GM10248 (cell line): ENCODE results near the gene ZNF775.
"Not testable (repeated sequence)": the region's sequence is repeated elsewhere in the genome, so short reads cannot be mapped to it uniquely, and the experiment has no call there.

Experiments
- CTCF ChIA-PET: fragments of 300-600 bp; sonication (Branson Sonifier 250); formaldehyde crosslinking; extraction: SDS; loops from one replicate; lab custom pipeline; 2021; ENCODE audit warnings: antibody characterized with exemption; lab: Yijun Ruan, JAX
- POLR2A ChIA-PET: fragments of 350-650 bp; sonication (Branson Sonifier 250); formaldehyde crosslinking; extraction: SDS; loops from one replicate; lab custom pipeline; 2020; ENCODE audit warnings: antibody characterized with exemption; lab: Yijun Ruan, JAX
- DNase-seq: peaks from one replicate; pipeline ENCODE4 v3.0.0; 2012; ENCODE audit errors: extremely low spot score
- TF ChIP-seq, protein P1 (sequence below): IDR thresholded peaks from 2 replicates; pipeline ENCODE4 v1.5.1; 2012; ENCODE audit warnings: mild to moderate bottlenecking, low read depth; ENCODE audit errors: extremely low read depth, missing control alignments, control extremely low read depth

Gene ZNF775

DNA sequence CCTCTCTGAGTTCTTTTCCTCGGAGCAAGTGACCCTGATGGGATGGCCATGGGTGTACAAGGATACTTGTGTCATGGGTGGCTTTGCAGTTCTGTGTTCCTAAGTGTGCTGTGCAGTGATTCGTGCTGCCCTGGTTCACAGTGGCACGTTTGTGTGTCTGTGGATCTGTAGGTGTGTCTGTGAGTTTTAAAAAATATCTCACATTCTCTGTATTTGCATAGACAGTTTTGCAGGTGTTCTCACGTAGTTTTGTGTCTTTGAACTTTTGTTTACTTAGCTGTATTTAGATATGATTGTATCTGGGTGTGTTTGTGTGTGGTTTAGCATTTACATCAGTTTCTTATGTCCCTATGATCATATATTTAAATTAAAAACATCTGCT, 3.7 kb downstream of the ZNF775 start:
- POLR2A ChIA-PET = no interaction called here
- TF ChIP-seq, protein P1, sequence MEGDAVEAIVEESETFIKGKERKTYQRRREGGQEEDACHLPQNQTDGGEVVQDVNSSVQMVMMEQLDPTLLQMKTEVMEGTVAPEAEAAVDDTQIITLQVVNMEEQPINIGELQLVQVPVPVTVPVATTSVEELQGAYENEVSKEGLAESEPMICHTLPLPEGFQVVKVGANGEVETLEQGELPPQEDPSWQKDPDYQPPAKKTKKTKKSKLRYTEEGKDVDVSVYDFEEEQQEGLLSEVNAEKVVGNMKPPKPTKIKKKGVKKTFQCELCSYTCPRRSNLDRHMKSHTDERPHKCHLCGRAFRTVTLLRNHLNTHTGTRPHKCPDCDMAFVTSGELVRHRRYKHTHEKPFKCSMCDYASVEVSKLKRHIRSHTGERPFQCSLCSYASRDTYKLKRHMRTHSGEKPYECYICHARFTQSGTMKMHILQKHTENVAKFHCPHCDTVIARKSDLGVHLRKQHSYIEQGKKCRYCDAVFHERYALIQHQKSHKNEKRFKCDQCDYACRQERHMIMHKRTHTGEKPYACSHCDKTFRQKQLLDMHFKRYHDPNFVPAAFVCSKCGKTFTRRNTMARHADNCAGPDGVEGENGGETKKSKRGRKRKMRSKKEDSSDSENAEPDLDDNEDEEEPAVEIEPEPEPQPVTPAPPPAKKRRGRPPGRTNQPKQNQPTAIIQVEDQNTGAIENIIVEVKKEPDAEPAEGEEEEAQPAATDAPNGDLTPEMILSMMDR = no peak
- CTCF ChIA-PET = interaction anchor here (0.6 to 1.7 kb wide), 4 partner anchors 9 to 21 kb away, joined by 3 to 4 read pairs (median 3); no protein-coding TSS in a partner anchor

GRCh38 chr7:150383710-150384397, 4.7 kb downstream of the ZNF775 start:
- TF ChIP-seq, protein P1 = no peak
- ChIA-PET CTCF (interaction anchor here (0.7 to 2.3 kb wide), 7 partner anchors 9 to 38 kb away, joined by 3 to 6 read pairs (median 3); a partner anchor contains a TSS), POLR2A (no interaction called here)
- DNase-seq = no peak

More for the DNA sequence above, 3.7 kb downstream of the ZNF775 start:
- DNase-seq = no peak

- DNase-seq = no peak
- CTCF ChIA-PET = interaction anchor here (1.1 to 2.3 kb wide), 7 partner anchors 10 to 35 kb away, joined by 3 to 6 read pairs (median 3); a partner anchor contains a TSS
- TF ChIP-seq, protein P1 = no peak
- POLR2A ChIA-PET = interaction anchor here (1.5 kb wide), 1 partner anchor 15 kb away, joined by 3 read pairs; the partner anchor contains the start of gene REPIN1
Measured at GRCh38 chr7:150384406-150385301, 5.5 kb downstream of the ZNF775 start.

GRCh38 chr7:150385302-150385723, 6.2 kb downstream of the ZNF775 start:
- ChIA-PET CTCF (interaction anchor here (1.1 to 2.3 kb wide), 9 partner anchors 10 to 35 kb away, joined by 3 to 6 read pairs (median 3); a partner anchor contains a TSS), POLR2A (interaction anchor here (1.5 kb wide), 1 partner anchor 16 kb away, joined by 3 read pairs; the partner anchor contains the start of gene REPIN1)
- TF ChIP-seq, protein P1 = no peak
- no peak for DNase-seq

- DNase-seq = not testable (repeated sequence)
- ChIA-PET POLR2A (interaction anchor here (1.5 kb wide), 1 partner anchor 17 kb away, joined by 3 read pairs; the partner anchor contains the start of gene REPIN1), CTCF (interaction anchor here (1.1 to 2.3 kb wide), 8 partner anchors 9 to 34 kb away, joined by 3 to 6 read pairs (median 3); a partner anchor contains a TSS)
Measured at GRCh38 chr7:150385884-150386283, 6.8 kb downstream of the ZNF775 start.

DNA sequence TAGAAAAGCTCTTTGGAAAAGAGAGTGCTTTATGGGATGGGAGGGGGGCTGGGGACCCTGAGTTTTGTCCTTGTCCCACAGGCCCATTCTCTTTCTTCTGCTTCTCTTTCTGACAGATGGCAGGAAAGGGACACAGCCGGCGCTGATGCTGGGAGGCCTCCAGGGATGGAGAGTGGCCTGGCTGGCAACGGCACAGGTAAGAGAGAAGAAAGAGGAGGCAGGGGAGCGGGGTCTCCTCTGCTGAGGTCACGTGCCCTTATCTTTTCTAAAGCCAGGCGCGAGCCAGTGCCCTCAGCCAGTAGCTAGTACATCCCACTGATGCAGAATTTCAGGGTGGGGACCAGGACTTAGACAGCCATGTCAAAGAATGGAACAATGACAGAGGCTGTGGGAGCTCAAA, 9.2 kb downstream of the ZNF775 start:
- DNase-seq = no peak
- TF ChIP-seq, protein P1 = no peak
- POLR2A ChIA-PET = no interaction called here
- CTCF ChIA-PET = interaction anchor here (0.7 to 1.6 kb wide), 3 partner anchors 13 to 56 kb away, joined by 3 to 7 read pairs (median 6); no protein-coding TSS in a partner anchor
